GM12878 (cell line): ENCODE data around the gene SMAGP. TPM values are rescaled to one million over a fixed set of nuclear protein-coding genes. Genes with fewer than 3 reads are reported as not detected.

Source experiments
- ATAC-seq: fragments of 200-7000 bp; cut with Tn5 transposase; 3 replicates; pipeline ENCODE4 v1.9.1; 2020; ENCODE audit warnings: mild to moderate bottlenecking, moderate library complexity
- BruUV-seq: library from RNA; stranded (reverse); fragments of 400-500 nt; replicated peaks from 2 replicates; lab custom pipeline; 2021; lab: Mats Ljungman, UMichigan
- CTCF ChIA-PET: fragments of 300-600 bp; sonication (Branson Sonifier 250); formaldehyde crosslinking; extraction: SDS; loops from one replicate; lab custom pipeline; 2021; ENCODE audit warnings: inconsistent platforms; lab: Yijun Ruan, JAX
- POLR2A ChIA-PET: fragments of 350-600 bp; formaldehyde crosslinking; extraction: SDS; loops from one replicate; lab custom pipeline; 2021; ENCODE audit warnings: inconsistent platforms; lab: Charles Lee
- RAD21 ChIA-PET: fragments of 300-600 bp; sonication (Branson Sonifier 250); formaldehyde crosslinking; loops from one replicate; lab custom pipeline; 2023; ENCODE audit warnings: antibody characterized with exemption; ENCODE audit not compliant: unreplicated experiment; lab: Charles Lee
- SMC1A ChIA-PET: fragments of 300-600 bp; sonication (Branson Sonifier 250); formaldehyde crosslinking; loops from one replicate; lab custom pipeline; 2023; ENCODE audit not compliant: unreplicated experiment, uncharacterized antibody; lab: Charles Lee
- DNase-seq: peaks from one replicate; pipeline ENCODE4 v3.0.0-alpha.2; 2011; ENCODE audit warnings: low read depth, low spot score
- FAIRE-seq: peaks from 3 replicates; lab custom pipeline; 2011; peaks lifted over from hg19 to GRCh38; lab: Jason Lieb, UNC
- H2AFZ ChIP-seq: 2 replicates; pipeline ENCODE4 v1.6.0; 2011; ENCODE audit warnings: low read depth, low read length, control low read depth; ENCODE audit not compliant: control insufficient read depth
- H3K27ac ChIP-seq: 2 replicates; pipeline ENCODE4 v1.5.1; 2011; ENCODE audit warnings: control low read depth; ENCODE audit not compliant: control insufficient read depth, insufficient read depth
- H3K27me3 ChIP-seq, 2 experiments: replicated peaks in 1 of 2; 2 replicates each; pipeline versions ENCODE4 v1.6.0 to v1.6.1; 2011; ENCODE audit warnings: low read length in 1 of 2; ENCODE audit not compliant: control insufficient read depth in 2 of 2, insufficient read depth in 2 of 2
- H3K36me3 ChIP-seq, 2 experiments: 2 replicates each; pipeline ENCODE4 v1.5.1; 2011; ENCODE audit warnings: low read length in 1 of 2; ENCODE audit not compliant: control insufficient read depth in 2 of 2, insufficient read depth in 2 of 2
- H3K4me1 ChIP-seq: 2 replicates; pipeline ENCODE4 v1.6.1; 2011; ENCODE audit warnings: mild to moderate bottlenecking, low read length, moderate library complexity, mixed read lengths; ENCODE audit not compliant: control insufficient read depth, insufficient read depth
- H3K4me2 ChIP-seq: 2 replicates; pipeline ENCODE4 v1.6.0; 2011; ENCODE audit warnings: control low read depth; ENCODE audit not compliant: control insufficient read depth, insufficient read depth
- H3K4me3 ChIP-seq: fragments of 200-600 bp; sonication (generic); 2 replicates; pipeline ENCODE4 v1.5.1; 2016
- H3K79me2 ChIP-seq: 2 replicates; pipeline ENCODE4 v1.6.0; 2011; ENCODE audit warnings: low read length; ENCODE audit not compliant: control insufficient read depth, insufficient read depth
- H3K9ac ChIP-seq: 2 replicates; pipeline ENCODE4 v1.8.0; 2011; ENCODE audit warnings: low read length, control low read depth, mixed read lengths; ENCODE audit not compliant: control insufficient read depth, insufficient read depth
- H3K9me3 ChIP-seq: replicated peaks from 3 replicates; pipeline ENCODE4 v1.5.1; 2011; ENCODE audit warnings: mild to moderate bottlenecking, low read length; ENCODE audit not compliant: control insufficient read depth, insufficient read depth
- H4K20me1 ChIP-seq: 2 replicates; pipeline ENCODE4 v1.6.0; 2011; ENCODE audit not compliant: control insufficient read depth, insufficient read depth
- ATF2 ChIP-seq: IDR thresholded peaks from 2 replicates; pipeline ENCODE4 v1.6.1; 2012; ENCODE audit warnings: low read length, inconsistent platforms
- BHLHE40 ChIP-seq, 2 experiments: fragments of 450-650 bp in 1 of 2; IDR thresholded peaks; 2 replicates each; pipeline ENCODE4 v1.6.1; 2011 to 2017; ENCODE audit warnings: low read depth in 2 of 2, borderline replicate concordance in 1 of 2, improper control_type of control experiment in 1 of 2, low read length in 1 of 2, mild to moderate bottlenecking in 1 of 2
- BMI1 ChIP-seq: fragments of 450-650 bp; IDR thresholded peaks from 2 replicates; pipeline ENCODE4 v1.6.1; 2016; ENCODE audit warnings: mild to moderate bottlenecking, moderate library complexity, borderline replicate concordance
- CBFB ChIP-seq: IDR thresholded peaks from 2 replicates; pipeline ENCODE4 v1.6.1; 2016; ENCODE audit warnings: antibody characterized with exemption, low read depth
- CHD1 ChIP-seq: IDR thresholded peaks from 2 replicates; pipeline ENCODE4 v1.6.1; 2012; ENCODE audit warnings: low read depth, low read length, improper control_type of control experiment
- DPF2 ChIP-seq: fragments of 450-650 bp; IDR thresholded peaks from 2 replicates; pipeline ENCODE4 v1.6.1; 2017; ENCODE audit warnings: mild to moderate bottlenecking
- ETV6 ChIP-seq, 2 experiments: fragments of 450-650 bp in 1 of 2; IDR thresholded peaks in 1 of 2; conservative IDR thresholded peaks in 1 of 2; 2 replicates each; pipeline ENCODE4 v1.6.1; 2014; ENCODE audit warnings: antibody characterized with exemption in 1 of 2, borderline replicate concordance in 1 of 2, low read depth in 1 of 2, mild to moderate bottlenecking in 1 of 2, moderate library complexity in 1 of 2
- FOS ChIP-seq: IDR thresholded peaks from 3 replicates; pipeline ENCODE4 v1.6.1; 2011; ENCODE audit warnings: borderline replicate concordance; ENCODE audit not compliant: insufficient read length; ENCODE audit errors: extremely low read depth
- GABPA ChIP-seq: IDR thresholded peaks from 2 replicates; pipeline ENCODE4 v1.6.1; 2014; ENCODE audit warnings: antibody characterized with exemption, low read depth, mild to moderate bottlenecking, inconsistent platforms
- IRF3 ChIP-seq: fragments of 450-650 bp; IDR thresholded peaks from 2 replicates; pipeline ENCODE4 v1.6.1; 2014; ENCODE audit warnings: mild to moderate bottlenecking
- MAX ChIP-seq: IDR thresholded peaks from 2 replicates; pipeline ENCODE4 v1.6.1; 2012; ENCODE audit warnings: low read depth, low read length, improper control_type of control experiment
- NBN ChIP-seq: fragments of 450-650 bp; IDR thresholded peaks from 2 replicates; pipeline ENCODE4 v1.6.1; 2016
- NKRF ChIP-seq: fragments of 450-650 bp; conservative IDR thresholded peaks from 2 replicates; pipeline ENCODE4 v1.6.1; 2017; ENCODE audit warnings: mild to moderate bottlenecking, moderate library complexity
- TCF3 ChIP-seq: IDR thresholded peaks from 2 replicates; pipeline ENCODE4 v1.6.1; 2012; ENCODE audit warnings: low read depth, mild to moderate bottlenecking, low read length, borderline replicate concordance; ENCODE audit not compliant: insufficient read depth
- ZBED1 ChIP-seq: IDR thresholded peaks from 2 replicates; pipeline ENCODE4 v1.6.1; 2016; ENCODE audit warnings: borderline replicate concordance
- ZNF207 ChIP-seq: fragments of 450-650 bp; IDR thresholded peaks from 2 replicates; pipeline ENCODE4 v1.6.1; 2014; ENCODE audit warnings: antibody characterized with exemption, mild to moderate bottlenecking, borderline replicate concordance
- WGBS: methylation state at CpG from one replicate; pipeline ENCODE4 v1.1.6; 2016; ENCODE audit warnings: low lambda C conversion rate; ENCODE audit not compliant: insufficient replicate concordance, insufficient coverage; ENCODE audit errors: missing lambda C conversion rate; 5-methylcytosine and 5-hydroxymethylcytosine counted together
- in situ Hi-C: fragments of 300-500 bp; cut with MboI; formaldehyde crosslinking; loops from 9 replicates; pipeline ENCODE4 v1.14.3; 2018; ENCODE audit warnings: mixed read lengths
- intact Hi-C: fragments of 100-400 bp; cut with micrococcal nuclease; formaldehyde crosslinking; loops from one replicate; pipeline ENCODE4 v1.14.2; 2022; ENCODE audit not compliant: unreplicated experiment
- polyA plus RNA-seq, 11 experiments: library from polyadenylated mRNA; depleted of rRNA in 4 of 11; unstranded in 6 of 11; stranded (reverse) in 5 of 11; fragments of >200 nt; fragmentation: Nextera tagmentation in 4 of 11; fragmentation: Illumina TruSeq in 1 of 11; extraction: Ambion mirVana in 4 of 11; extraction: Trizol in 1 of 11; gene quantifications; 1 replicate in 1 of 11; 2 replicates in 10 of 11; pipeline versions ENCODE4 v1.2.1 to v1.2.3, GENCODE V29; 2011 to 2016; ENCODE audit warnings: inconsistent platforms in 2 of 11, missing spikeins in 2 of 11, low read depth in 1 of 11
- total RNA-seq, 4 experiments: library from RNA; depleted of rRNA in 3 of 4; stranded (reverse); fragments of >200 nt in 3 of 4; fragmentation: Illumina TruSeq in 1 of 4; extraction: Trizol in 1 of 4; gene quantifications; 2 replicates each; pipeline versions ENCODE4 v1.2.1 to v1.2.3, GENCODE V29; 2013 to 2021

SMAGP gene
- total and polyA plus RNA-seq, 10 of the 15 experiments (the other 5 are each of a cell fraction or from before 2014, with no cell fraction given), result 0.42 to 7.1 (median 3.9) TPM

- intact Hi-C loops, result no loop called here
- POLR2A ChIA-PET, result no interaction called here
- no peak for TF ChIP-seq ZNF207
- TF ChIP-seq CBFB, result no peak
- no peak for TF ChIP-seq FOS
- no peak for TF ChIP-seq ZBED1
- TF ChIP-seq IRF3, result no peak
- no peak for TF ChIP-seq CHD1
- no peak for TF ChIP-seq MAX
- TF ChIP-seq BHLHE40 (IDR thresholded peaks at IDR 0.05; ENCODE audit: borderline replicate concordance in 1 of 2, low read depth in 2 of 2, low read length in 1 of 2), result no peak
- no peak for TF ChIP-seq TCF3
- no peak for TF ChIP-seq NBN
- no peak for TF ChIP-seq BMI1
- no peak for TF ChIP-seq NKRF
- TF ChIP-seq ATF2, result no peak
- no peak for TF ChIP-seq GABPA
- no peak for TF ChIP-seq DPF2
- TF ChIP-seq ETV6 (conservative IDR thresholded peaks at IDR 0.05 in 1 of 2, IDR thresholded peaks at IDR 0.05 in 1 of 2; ENCODE audit: borderline replicate concordance in 1 of 2, low read depth in 1 of 2), result no peak
Observed at GRCh38 chr12:51307655-51308593, 37.7 kb upstream of the SMAGP start.

More at GRCh38 chr12:51307655-51308593, 37.7 kb upstream of the SMAGP start:
- peak; percentile 35 for FAIRE-seq
- RAD21 ChIA-PET, result interaction anchor here (0.8 kb wide), 1 partner anchor 33 kb away, joined by 3 read pairs; no protein-coding TSS in a partner anchor
- no TSS peak for BruUV-seq
- 74% methylated on average over 6 of the region's 6 CpGs for WGBS
- no peak overlapping the region for H3K27ac ChIP-seq
- in situ Hi-C loops, result no loop called here
- DNase-seq, result no peak
- ATAC-seq, result no peak
- no peaks in the 10 kb centered on the region for H3K79me2 ChIP-seq
- peaks cover 11% of the 10 kb centered on the region for H3K4me1 ChIP-seq
- peaks cover 0 to 6% of the 10 kb centered on the region in 2 experiments; a peak in 1 of 4 replicates for H3K36me3 ChIP-seq
- no peaks in the 10 kb centered on the region for H3K27me3 ChIP-seq
- no peak overlapping the region for H3K4me3 ChIP-seq
- no peaks in the 10 kb centered on the region for H4K20me1 ChIP-seq
- no peak overlapping the region for H3K4me2 ChIP-seq
- no peaks in the 10 kb centered on the region for H3K9me3 ChIP-seq
- H3K9ac ChIP-seq, result no peak overlapping the region
- CTCF ChIA-PET, result interaction anchor here (0.7 to 3.2 kb wide), 2 partner anchors 33 to 43 kb away, joined by 3 to 15 read pairs; no protein-coding TSS in a partner anchor
- H2AFZ ChIP-seq, result no peak overlapping the region
- SMC1A ChIA-PET, result interaction anchor here (0.6 to 2.2 kb wide), 6 partner anchors 12 to 486 kb away, joined by 3 to 14 read pairs (median 3); no protein-coding TSS in a partner anchor
